Mucosa of stomach (tissue), 1 donor: Measurements from ENCODE around the gene PACS2.
"Not testable (repeated sequence)": the region's sequence is repeated elsewhere in the genome, so short reads cannot be mapped to it uniquely, and the experiment has no call there.

Experiments used
- H3K27me3 ChIP-seq: one replicate; pipeline ENCODE4 v1.7.0; 2013; ENCODE audit warnings: mild to moderate bottlenecking, low read length; ENCODE audit not compliant: control insufficient read depth, insufficient read depth
- H3K36me3 ChIP-seq: one replicate; pipeline ENCODE4 v1.7.0; 2013; ENCODE audit warnings: low read length; ENCODE audit not compliant: control insufficient read depth, insufficient read depth
- H3K4me1 ChIP-seq: one replicate; pipeline ENCODE4 v1.7.0; 2013; ENCODE audit warnings: mild to moderate bottlenecking, low read length; ENCODE audit not compliant: control insufficient read depth, insufficient read depth
- H3K4me3 ChIP-seq: one replicate; pipeline ENCODE4 v1.7.0; 2013; ENCODE audit warnings: low read length
- H3K9ac ChIP-seq: one replicate; pipeline ENCODE4 v1.7.0; 2013; ENCODE audit warnings: mild to moderate bottlenecking, low read length, moderate library complexity
- H3K9me3 ChIP-seq: one replicate; pipeline ENCODE4 v1.7.0; 2013; ENCODE audit warnings: mild to moderate bottlenecking, low read length, moderate library complexity; ENCODE audit not compliant: control insufficient read depth
- donor health status: Pancreatic carcinoma.

PACS2 gene

GRCh38 chr14:105280525-105280924 is 34.0 kb upstream of the PACS2 start:
- Histone ChIP-seq H3K4me1 (peaks cover 17% of the 10 kb centered on the region), H3K9ac (no peak overlapping the region), H3K27me3 (no peaks in the 10 kb centered on the region), H3K4me3 (no peak overlapping the region), H3K9me3 (no peaks in the 10 kb centered on the region), H3K36me3 (no peaks in the 10 kb centered on the region)

DNA sequence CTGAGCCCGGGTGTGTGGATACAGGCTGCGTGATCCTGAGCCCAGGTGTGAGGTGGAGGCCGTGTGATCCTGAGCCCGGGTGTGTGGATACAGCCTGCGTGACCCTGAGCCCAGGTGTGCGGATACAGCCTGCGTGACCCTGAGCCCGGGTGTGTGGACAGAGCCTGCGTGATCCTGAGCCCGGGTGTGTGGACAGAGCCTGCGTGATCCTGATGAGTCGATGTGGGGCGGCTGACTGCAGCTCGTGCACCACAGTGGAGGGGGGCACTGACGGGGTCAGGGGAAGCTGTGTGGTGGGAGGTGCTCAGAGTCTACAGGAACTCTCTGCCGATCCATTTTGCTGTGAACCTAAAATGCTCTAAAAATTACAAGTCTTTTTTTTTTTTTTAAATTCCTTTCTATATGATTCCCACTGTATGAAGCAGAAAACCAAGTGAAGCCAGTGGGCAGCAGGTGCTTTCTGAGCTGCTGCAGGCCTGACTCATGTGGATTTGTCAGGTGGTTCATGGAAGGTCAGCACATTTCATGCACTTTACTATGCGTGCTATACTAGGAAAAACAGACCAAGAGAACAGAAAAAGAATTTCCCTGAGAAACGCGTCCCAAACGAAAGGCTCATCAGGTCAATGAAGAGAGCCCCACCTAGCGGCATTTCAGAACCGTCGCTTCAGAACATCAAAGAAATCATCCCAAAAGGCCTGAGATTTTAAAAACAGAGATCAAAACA is 33.0 kb upstream of the PACS2 start:
- H3K4me3 ChIP-seq = no peak overlapping the region
- no peaks in the 10 kb centered on the region for H3K9me3 ChIP-seq
- H3K36me3 ChIP-seq = no peaks in the 10 kb centered on the region
- H3K4me1 ChIP-seq = peaks cover 17% of the 10 kb centered on the region
- no peaks in the 10 kb centered on the region for H3K27me3 ChIP-seq
- H3K9ac ChIP-seq = no peak overlapping the region

DNA sequence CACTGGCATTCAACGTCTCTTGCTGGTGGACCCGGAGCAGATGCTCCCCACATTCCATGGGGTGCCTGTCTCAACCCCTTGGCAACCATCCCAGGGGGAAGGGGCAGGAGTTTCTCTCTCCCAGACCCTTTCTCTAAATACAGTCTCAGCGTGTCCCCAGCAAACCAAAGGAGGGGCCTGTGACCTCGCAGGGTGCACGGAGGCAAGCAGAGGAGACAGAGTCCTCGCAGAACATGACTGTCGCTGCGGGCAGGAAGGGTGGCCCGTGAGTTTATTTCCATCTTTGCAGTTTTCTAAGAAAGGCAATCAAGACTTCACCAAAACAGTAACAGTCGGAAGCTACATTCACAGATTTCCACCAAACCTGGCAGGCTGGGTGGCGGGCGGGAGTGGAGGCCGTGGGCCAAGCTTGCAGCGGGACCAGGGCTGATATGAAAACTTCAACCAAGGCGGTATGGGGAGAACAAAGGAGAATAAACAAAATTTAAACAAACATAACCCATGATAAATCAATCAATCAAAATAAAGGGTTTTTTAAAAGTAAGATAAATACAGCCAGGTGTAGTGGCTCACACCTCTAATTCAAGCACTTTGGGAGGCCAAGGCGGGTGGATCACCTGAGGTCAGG is 32.3 kb upstream of the PACS2 start:
- no peaks in the 10 kb centered on the region for H3K9me3 ChIP-seq
- no peaks in the 10 kb centered on the region for H3K36me3 ChIP-seq
- H3K4me1 ChIP-seq = peaks cover 17% of the 10 kb centered on the region
- no peak overlapping the region for H3K4me3 ChIP-seq
- H3K9ac ChIP-seq = no peak overlapping the region
- H3K27me3 ChIP-seq = no peaks in the 10 kb centered on the region

DNA sequence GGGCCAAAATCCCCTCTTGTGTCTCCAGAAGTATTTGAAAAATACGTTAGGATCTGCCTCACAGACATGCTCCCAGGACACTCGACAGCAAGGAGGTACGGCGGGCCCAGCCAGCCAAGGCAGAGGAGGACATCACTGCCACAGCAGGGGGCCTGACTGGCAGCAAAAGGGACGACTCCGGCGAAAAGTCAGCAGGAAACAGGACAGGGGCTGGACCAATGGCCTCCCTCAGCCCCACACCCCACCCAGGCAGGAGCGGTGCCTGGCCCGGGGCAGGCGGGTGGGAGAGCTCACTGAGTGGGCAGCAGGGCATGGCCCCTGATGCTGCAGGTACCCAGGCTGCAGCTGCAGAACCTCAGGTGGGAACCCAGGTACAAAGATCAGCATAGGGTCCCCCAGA is 31.5 kb upstream of the PACS2 start:
- H3K4me1 ChIP-seq = peaks cover 17% of the 10 kb centered on the region
- H3K27me3 ChIP-seq = no peaks in the 10 kb centered on the region
- H3K4me3 ChIP-seq = no peak overlapping the region
- H3K36me3 ChIP-seq = no peaks in the 10 kb centered on the region
- no peaks in the 10 kb centered on the region for H3K9me3 ChIP-seq
- no peak overlapping the region for H3K9ac ChIP-seq

DNA sequence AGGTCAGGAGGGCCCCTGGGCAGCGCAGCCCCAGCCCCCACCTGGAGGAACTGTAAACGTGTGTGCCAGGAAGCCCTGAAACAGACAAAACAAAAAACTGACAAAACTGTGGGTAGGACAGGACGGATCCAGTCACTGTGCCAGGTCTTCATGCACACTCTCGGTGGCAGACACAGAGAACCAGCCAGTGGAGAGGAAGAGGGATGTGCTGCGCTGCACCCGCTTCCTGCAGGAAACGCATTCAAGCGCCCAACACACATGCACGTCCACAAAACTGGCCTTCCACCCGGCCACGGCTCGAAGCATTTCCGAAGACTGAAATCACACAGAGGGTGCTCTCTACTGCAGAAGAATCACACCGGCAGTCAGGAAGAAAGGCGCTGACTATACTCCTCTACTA is 30.6 kb upstream of the PACS2 start:
- Histone ChIP-seq H3K9me3 (no peaks in the 10 kb centered on the region), H3K27me3 (no peaks in the 10 kb centered on the region), H3K36me3 (no peaks in the 10 kb centered on the region)

GRCh38 chr14:105285174-105285573 is 29.4 kb upstream of the PACS2 start:
- H3K4me3 ChIP-seq = no peak overlapping the region

More for the DNA sequence above, 30.6 kb upstream of the PACS2 start:
- H3K9ac ChIP-seq = no peak overlapping the region
- H3K4me1 ChIP-seq = peaks cover 17% of the 10 kb centered on the region
- H3K4me3 ChIP-seq = no peak overlapping the region

GRCh38 chr14:105286759-105287144 is 27.8 kb upstream of the PACS2 start:
- no peak overlapping the region for H3K9ac ChIP-seq
- no peak overlapping the region for H3K4me3 ChIP-seq
- H3K4me1 ChIP-seq = peaks cover 10% of the 10 kb centered on the region
- no peaks in the 10 kb centered on the region for H3K27me3 ChIP-seq
- H3K9me3 ChIP-seq = no peaks in the 10 kb centered on the region
- no peaks in the 10 kb centered on the region for H3K36me3 ChIP-seq

More at GRCh38 chr14:105285174-105285573, 29.4 kb upstream of the PACS2 start:
- no peaks in the 10 kb centered on the region for H3K9me3 ChIP-seq
- no peak overlapping the region for H3K9ac ChIP-seq
- no peaks in the 10 kb centered on the region for H3K27me3 ChIP-seq
- peaks cover 17% of the 10 kb centered on the region for H3K4me1 ChIP-seq
- no peaks in the 10 kb centered on the region for H3K36me3 ChIP-seq

GRCh38 chr14:105287249-105288102 is 27.1 kb upstream of the PACS2 start:
- Histone ChIP-seq H3K9me3 (no peaks in the 10 kb centered on the region), H3K4me1 (peaks cover 3% of the 10 kb centered on the region), H3K4me3 (no peak overlapping the region), H3K36me3 (no peaks in the 10 kb centered on the region), H3K9ac (no peak overlapping the region), H3K27me3 (no peaks in the 10 kb centered on the region)

- not testable (repeated sequence) for H3K9ac ChIP-seq, H3K9me3 ChIP-seq, H3K4me3 ChIP-seq, H3K27me3 ChIP-seq, H3K36me3 ChIP-seq, H3K4me1 ChIP-seq
Measured at GRCh38 chr14:105288936-105289335, 25.6 kb upstream of the PACS2 start.

DNA sequence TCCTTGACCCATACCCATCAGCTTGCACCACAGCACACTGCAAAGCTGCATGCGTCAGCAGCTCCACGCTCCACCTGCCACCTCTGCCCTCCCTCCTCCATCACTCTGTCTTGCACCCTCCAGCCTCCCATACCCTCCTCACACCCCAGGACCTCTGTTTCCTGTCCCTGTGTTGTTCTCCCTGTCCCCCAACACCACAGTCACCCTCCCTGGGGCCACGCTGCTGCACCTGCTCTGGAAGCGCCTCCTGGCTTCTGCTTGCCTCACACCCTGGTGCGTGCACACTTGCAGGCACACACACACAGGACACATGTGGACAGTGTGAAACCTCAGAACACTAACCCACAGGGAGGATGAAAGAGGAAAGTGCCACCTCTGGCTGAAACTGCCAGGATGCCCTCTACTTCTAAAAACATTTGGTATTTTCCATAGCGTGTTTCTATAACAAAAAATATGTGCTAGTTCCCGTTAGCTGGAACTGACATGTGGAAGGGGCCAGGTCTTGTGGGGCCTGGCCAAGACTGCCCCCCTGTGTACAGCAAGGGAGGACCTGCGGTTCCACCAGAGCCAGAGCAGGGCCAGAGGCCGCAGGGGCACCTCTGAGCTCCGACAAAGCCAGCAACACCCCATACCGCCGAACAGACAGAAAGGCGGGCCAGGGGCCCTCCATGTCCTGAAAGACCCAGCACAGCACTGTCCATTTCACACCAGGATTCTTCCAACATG is 23.8 kb upstream of the PACS2 start:
- Histone ChIP-seq H3K4me3 (no peak overlapping the region), H3K27me3 (no peaks in the 10 kb centered on the region), H3K4me1 (no peaks in the 10 kb centered on the region), H3K9me3 (no peaks in the 10 kb centered on the region), H3K9ac (no peak overlapping the region), H3K36me3 (no peaks in the 10 kb centered on the region)

- Histone ChIP-seq H3K4me1 (no peaks in the 10 kb centered on the region), H3K4me3 (no peak overlapping the region), H3K27me3 (no peaks in the 10 kb centered on the region), H3K9me3 (no peaks in the 10 kb centered on the region), H3K9ac (no peak overlapping the region), H3K36me3 (no peaks in the 10 kb centered on the region)
Measured at GRCh38 chr14:105292826-105293711, 21.5 kb upstream of the PACS2 start.
